Glutamatergic neuron (in vitro differentiated cells): ENCODE results near the gene MYO5B. TPM values are rescaled to one million over a fixed set of nuclear protein-coding genes. Genes with fewer than 3 reads are reported as not detected.

ENCODE experiments used
- DNase-seq: peaks from one replicate; pipeline ENCODE4 v3.0.0; 2022
- H3K27ac Mint-ChIP-seq: one replicate; pipeline ENCODE4 v1.8.0; 2020; ENCODE audit warnings: mild to moderate bottlenecking, mixed read lengths, inconsistent platforms; ENCODE audit not compliant: unreplicated experiment
- H3K27me3 Mint-ChIP-seq: one replicate; pipeline ENCODE4 v1.8.0; 2020; ENCODE audit warnings: mild to moderate bottlenecking, moderate library complexity, mixed read lengths, inconsistent platforms; ENCODE audit not compliant: unreplicated experiment
- H3K36me3 Mint-ChIP-seq: one replicate; pipeline ENCODE4 v1.8.0; 2020; ENCODE audit warnings: mild to moderate bottlenecking, mixed read lengths, inconsistent platforms; ENCODE audit not compliant: unreplicated experiment
- H3K4me1 Mint-ChIP-seq: one replicate; pipeline ENCODE4 v1.8.0; 2020; ENCODE audit warnings: mild to moderate bottlenecking, low read depth, mixed read lengths, inconsistent platforms; ENCODE audit not compliant: unreplicated experiment
- H3K4me3 Mint-ChIP-seq: one replicate; pipeline ENCODE4 v1.8.0; 2020; ENCODE audit warnings: mild to moderate bottlenecking, mixed read lengths, inconsistent platforms; ENCODE audit not compliant: unreplicated experiment
- H3K9me3 Mint-ChIP-seq: one replicate; pipeline ENCODE4 v1.8.0; 2020; ENCODE audit warnings: mild to moderate bottlenecking, moderate library complexity, mixed read lengths, inconsistent platforms; ENCODE audit not compliant: unreplicated experiment
- total RNA-seq: library from RNA; stranded (reverse); fragmentation: NEBNext Ultra II Directional; extraction: Animal tissue kit (Norgen Biotek cat#: 25700); gene quantifications from one replicate; pipeline ENCODE4 v1.2.1, GENCODE V29; 2021; ENCODE audit not compliant: unreplicated experiment
- TF ChIP-seq, protein P1 (sequence below): fragments of 200-600 bp; sonication (generic); IDR thresholded peaks from one replicate; pipeline ENCODE4 v1.5.0; 2021; ENCODE audit not compliant: partially characterized antibody, unreplicated experiment

The MYO5B gene
- total RNA-seq, 1 donor from 2014 or later, result 2.7 TPM

DNA sequence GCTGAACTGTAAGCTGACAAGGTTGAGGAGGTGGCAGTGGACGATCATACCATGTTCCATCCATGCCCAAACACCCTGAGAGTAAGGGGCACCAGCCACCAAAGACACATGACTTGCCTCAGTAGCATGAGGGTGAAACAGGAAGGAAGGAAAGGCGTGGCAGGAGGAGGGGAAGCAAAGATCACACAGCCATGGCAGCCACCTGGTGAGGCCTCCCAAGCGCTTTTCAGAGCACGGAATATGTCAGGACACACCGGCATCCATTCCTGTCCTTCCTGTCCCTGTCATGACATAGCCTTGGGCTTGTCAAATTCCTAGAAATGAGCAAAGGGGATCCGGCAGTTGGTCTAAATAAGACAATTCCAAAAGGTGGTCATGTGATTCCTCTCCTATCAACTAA is 118.7 kb downstream of the MYO5B start:
- no peak overlapping the region for H3K4me3 Mint-ChIP-seq
- peaks cover 6% of the 10 kb centered on the region for H3K9me3 Mint-ChIP-seq
- H3K36me3 Mint-ChIP-seq, result no peaks in the 10 kb centered on the region
- TF ChIP-seq, protein P1, sequence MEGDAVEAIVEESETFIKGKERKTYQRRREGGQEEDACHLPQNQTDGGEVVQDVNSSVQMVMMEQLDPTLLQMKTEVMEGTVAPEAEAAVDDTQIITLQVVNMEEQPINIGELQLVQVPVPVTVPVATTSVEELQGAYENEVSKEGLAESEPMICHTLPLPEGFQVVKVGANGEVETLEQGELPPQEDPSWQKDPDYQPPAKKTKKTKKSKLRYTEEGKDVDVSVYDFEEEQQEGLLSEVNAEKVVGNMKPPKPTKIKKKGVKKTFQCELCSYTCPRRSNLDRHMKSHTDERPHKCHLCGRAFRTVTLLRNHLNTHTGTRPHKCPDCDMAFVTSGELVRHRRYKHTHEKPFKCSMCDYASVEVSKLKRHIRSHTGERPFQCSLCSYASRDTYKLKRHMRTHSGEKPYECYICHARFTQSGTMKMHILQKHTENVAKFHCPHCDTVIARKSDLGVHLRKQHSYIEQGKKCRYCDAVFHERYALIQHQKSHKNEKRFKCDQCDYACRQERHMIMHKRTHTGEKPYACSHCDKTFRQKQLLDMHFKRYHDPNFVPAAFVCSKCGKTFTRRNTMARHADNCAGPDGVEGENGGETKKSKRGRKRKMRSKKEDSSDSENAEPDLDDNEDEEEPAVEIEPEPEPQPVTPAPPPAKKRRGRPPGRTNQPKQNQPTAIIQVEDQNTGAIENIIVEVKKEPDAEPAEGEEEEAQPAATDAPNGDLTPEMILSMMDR, result no peak
- no peak overlapping the region for H3K27ac Mint-ChIP-seq
- no peaks in the 10 kb centered on the region for H3K4me1 Mint-ChIP-seq
- DNase-seq, result no peak
- peaks cover 4% of the 10 kb centered on the region for H3K27me3 Mint-ChIP-seq

DNA sequence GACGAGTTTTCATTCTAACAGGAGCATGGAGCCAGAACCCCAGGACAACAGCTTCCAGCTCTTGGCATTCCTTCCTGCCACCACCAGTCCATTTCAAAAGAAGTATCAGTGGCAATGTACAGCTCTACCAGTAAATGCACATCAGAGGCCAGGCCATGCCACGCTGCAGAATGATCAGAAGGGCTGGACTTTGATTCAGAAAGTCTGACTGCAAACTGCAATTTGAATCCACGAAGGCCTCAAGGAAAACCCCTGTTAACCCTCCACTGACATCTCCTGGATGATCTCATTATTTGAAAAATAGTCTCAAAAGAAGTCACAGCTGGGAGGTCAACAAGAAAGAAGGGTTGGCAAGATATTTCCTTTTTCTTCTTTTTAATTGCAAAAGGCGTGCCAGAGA is 119.2 kb downstream of the MYO5B start:
- Mint-ChIP-seq H3K27me3 (peaks cover 4% of the 10 kb centered on the region), H3K36me3 (no peaks in the 10 kb centered on the region), H3K4me1 (no peaks in the 10 kb centered on the region), H3K4me3 (no peak overlapping the region), H3K9me3 (peaks cover 6% of the 10 kb centered on the region), H3K27ac (no peak overlapping the region)
- DNase-seq, result no peak
- TF ChIP-seq, protein P1, result no peak

DNA sequence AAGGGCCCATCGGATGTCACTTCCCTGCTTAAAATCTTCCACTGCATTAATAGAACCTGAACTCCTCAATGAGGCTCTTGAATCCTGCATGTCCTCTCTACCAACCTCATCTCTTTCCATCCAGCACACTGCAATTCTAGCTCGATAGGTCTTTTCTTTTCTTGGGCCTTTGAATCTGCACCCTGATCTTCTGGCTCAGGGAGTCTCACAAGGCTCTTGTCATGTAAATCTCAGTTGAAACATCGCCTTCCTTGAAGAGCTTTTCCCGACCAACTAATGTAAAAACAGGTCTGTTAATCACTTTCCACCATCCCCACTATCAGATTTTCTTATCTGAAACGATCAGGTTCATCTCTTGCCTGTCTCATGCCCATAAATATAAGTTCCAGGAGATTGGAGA is 120.5 kb downstream of the MYO5B start:
- Mint-ChIP-seq H3K4me3 (no peak overlapping the region), H3K4me1 (no peaks in the 10 kb centered on the region), H3K36me3 (no peaks in the 10 kb centered on the region), H3K9me3 (peaks cover 6% of the 10 kb centered on the region), H3K27me3 (peaks cover 4% of the 10 kb centered on the region), H3K27ac (no peak overlapping the region)
- DNase-seq, result no peak
- TF ChIP-seq, protein P1, result no peak

DNA sequence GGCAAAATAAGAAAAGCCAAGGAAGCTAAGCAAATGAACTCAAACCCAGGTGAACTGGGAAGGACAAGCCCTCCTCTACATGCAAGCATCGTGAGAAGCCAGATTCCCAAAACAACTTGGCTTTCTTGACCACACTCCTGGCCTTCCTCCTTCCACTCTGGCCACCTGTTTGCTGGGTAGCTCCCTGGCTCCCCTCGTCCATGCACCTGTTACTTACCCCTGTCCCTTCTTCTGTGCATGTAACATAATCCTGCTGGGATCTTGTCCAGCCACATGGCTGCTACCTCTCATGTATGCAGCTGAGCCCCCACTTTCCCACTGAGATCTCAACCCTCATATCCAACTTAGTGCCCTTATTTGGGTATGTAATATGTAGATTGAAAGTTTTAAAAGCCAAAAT is 121.6 kb downstream of the MYO5B start:
- H3K27ac Mint-ChIP-seq, result no peak overlapping the region
- DNase-seq, result no peak
- H3K4me1 Mint-ChIP-seq, result no peaks in the 10 kb centered on the region
- TF ChIP-seq, protein P1, result no peak
- peaks cover 4% of the 10 kb centered on the region for H3K27me3 Mint-ChIP-seq
- peaks cover 3% of the 10 kb centered on the region for H3K9me3 Mint-ChIP-seq
- no peaks in the 10 kb centered on the region for H3K36me3 Mint-ChIP-seq
- no peak overlapping the region for H3K4me3 Mint-ChIP-seq

DNA sequence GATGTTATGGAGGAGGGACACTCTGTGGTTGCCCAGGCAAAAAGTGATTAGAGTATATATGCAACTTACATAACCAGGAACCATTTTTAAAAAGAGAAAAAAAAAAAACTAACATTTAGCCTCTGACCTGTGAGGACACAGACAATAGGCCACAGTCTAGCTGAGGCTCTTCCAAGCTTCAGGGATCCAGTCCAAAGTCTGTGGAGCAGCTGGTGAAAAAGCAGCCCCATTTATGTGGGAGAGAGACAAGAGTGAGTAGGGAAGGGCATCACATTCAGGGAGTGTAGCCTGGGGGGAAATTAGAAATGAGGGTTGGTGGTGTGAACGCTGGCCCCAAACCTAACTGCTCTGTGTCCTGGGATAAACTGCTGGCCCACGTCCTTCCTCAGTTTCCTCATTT is 122.8 kb downstream of the MYO5B start:
- Mint-ChIP-seq H3K9me3 (peaks cover 3% of the 10 kb centered on the region), H3K36me3 (no peaks in the 10 kb centered on the region)
- no peak for DNase-seq

More for the DNA sequence above, 122.8 kb downstream of the MYO5B start:
- Mint-ChIP-seq H3K27ac (no peak overlapping the region), H3K4me1 (no peaks in the 10 kb centered on the region), H3K4me3 (no peak overlapping the region), H3K27me3 (peaks cover 2% of the 10 kb centered on the region)
- TF ChIP-seq, protein P1, result no peak
